Esophagus muscularis mucosa (tissue), 3 donors: ENCODE results near the gene ASAP2.

Source experiments
- CTCF ChIP-seq, 3 experiments: fragments of 200-600 bp in 2 of 3; fragments of 450-650 bp in 1 of 3; sonication (generic) in 2 of 3; IDR thresholded peaks; one replicate each; pipeline ENCODE4 v1.5.1; 2017 to 2019; ENCODE audit warnings: antibody characterized with exemption in 3 of 3, mild to moderate bottlenecking in 2 of 3, moderate library complexity in 1 of 3
- POLR2A ChIP-seq: fragments of 450-650 bp; IDR thresholded peaks from one replicate; pipeline ENCODE4 v1.6.1; 2017; ENCODE audit warnings: antibody characterized with exemption, moderate library complexity, mild to moderate bottlenecking, low read depth

- TF ChIP-seq CTCF (IDR thresholded peaks at IDR 0.05): no peak
- TF ChIP-seq POLR2A: no peak
Observed at GRCh38 chr2:9358846-9359245, 152.2 kb downstream of the ASAP2 start.
